GM12873 (cell line): ENCODE results near the gene GOLGA8R.
"Not testable (repeated sequence)": the region's sequence is repeated elsewhere in the genome, so short reads cannot be mapped to it uniquely, and the experiment has no call there.

ENCODE experiments used
- TF ChIP-seq, protein P1 (sequence below): IDR thresholded peaks from 2 replicates; pipeline ENCODE4 v1.5.1; 2012; ENCODE audit warnings: low read depth, mild to moderate bottlenecking, moderate library complexity, low read length, control low read depth; ENCODE audit not compliant: insufficient read depth; ENCODE audit errors: missing control alignments

The GOLGA8R gene, protein sequence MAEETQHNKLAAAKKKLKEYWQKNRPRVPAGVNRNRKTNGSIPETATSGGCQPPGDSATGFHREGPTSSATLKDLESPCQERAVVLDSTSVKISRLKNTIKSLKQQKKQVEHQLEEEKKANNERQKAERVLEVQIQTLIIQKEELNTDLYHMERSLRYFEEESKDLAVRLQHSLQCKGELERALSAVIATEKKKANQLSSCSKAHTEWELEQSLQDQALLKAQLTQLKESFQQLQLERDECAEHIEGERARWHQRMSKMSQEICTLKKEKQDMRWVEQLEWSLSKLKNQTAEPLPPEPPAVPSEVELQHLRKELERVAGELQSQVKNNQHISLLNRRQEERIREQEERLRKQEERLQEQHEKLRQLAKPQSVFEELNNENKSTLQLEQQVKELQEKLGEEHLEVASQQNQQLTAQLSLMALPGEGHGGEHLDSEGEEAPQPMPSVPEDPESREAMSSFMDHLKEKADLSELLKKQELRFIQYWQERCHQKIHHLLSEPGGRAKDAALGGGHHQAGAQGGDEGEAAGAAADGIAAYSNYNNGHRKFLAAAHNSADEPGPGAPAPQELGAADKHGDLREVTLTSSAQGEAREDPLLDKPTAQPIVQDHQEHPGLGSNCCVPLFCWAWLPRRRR

DNA sequence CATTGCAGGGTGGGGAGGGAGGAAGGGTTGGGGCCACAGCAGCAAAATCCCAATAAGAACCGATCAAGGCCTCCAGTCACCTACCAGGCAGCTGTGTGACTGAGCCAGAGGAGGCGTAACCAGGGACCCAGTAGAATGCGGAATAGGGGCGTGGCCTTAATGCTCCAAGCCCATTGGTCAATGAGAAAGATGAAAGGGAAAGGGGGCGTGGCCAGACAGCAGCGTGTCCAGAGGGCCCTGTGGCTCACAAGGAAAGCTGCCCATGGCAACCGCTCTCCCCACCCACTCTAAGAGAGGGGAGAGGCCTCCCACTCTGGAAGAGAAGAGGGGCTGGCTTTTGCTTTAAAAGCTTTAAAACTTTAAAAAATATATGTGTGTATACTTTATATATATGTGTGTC, at the start of gene GOLGA8R:
GOLGA8R (minus strand) TSS at position 101 of the 400 bp plus-strand sequence; CDS start at position 3, 98 bp downstream.
- TF ChIP-seq, protein P1, sequence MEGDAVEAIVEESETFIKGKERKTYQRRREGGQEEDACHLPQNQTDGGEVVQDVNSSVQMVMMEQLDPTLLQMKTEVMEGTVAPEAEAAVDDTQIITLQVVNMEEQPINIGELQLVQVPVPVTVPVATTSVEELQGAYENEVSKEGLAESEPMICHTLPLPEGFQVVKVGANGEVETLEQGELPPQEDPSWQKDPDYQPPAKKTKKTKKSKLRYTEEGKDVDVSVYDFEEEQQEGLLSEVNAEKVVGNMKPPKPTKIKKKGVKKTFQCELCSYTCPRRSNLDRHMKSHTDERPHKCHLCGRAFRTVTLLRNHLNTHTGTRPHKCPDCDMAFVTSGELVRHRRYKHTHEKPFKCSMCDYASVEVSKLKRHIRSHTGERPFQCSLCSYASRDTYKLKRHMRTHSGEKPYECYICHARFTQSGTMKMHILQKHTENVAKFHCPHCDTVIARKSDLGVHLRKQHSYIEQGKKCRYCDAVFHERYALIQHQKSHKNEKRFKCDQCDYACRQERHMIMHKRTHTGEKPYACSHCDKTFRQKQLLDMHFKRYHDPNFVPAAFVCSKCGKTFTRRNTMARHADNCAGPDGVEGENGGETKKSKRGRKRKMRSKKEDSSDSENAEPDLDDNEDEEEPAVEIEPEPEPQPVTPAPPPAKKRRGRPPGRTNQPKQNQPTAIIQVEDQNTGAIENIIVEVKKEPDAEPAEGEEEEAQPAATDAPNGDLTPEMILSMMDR: not testable (repeated sequence)

DNA sequence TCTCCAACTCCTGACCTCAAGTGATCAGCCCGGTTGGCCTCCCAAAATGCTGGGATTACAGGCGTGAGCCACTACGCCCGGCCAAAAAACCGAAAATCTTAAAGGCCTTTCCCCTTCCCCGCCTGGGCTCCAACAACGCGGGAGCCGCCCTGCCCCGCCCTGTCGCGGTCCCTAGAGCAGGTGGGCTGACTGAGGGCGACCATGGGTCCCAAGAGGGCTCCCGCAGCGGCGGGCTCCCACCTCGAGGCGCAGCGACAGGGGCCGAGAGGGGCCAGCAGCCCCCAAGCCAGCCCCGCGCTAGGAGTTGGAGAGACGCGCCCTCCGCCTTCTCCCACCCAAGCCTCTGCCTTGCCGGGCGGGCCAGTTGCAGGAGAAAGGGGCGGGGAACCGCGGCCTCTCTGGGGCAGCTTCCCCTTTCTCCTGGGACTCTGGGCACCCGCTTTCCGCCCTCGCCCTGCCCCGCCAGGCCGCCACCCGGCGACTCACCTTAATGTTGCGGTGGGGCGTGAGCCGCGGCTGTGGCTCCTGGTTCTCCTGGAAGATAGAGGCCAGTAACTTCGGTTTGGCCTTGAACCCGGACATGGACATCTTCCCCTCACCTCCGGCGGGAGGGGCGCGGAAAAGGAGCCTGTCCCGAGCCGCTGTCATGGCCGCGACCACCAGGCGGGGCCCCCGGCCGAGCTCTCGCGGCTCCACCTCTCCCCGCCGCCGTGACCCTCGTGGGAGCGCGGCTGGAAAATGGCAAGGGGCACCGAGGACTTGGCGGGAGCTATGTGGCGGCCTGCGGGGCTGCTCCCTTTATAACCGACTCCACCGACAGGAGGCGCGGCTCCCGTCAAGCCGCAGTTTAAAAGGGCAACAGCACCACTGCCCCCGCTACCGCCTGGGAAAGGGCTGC, 21.0 kb downstream of the GOLGA8R start, which contains the start of gene CHRFAM7A:
CHRFAM7A (minus strand) TSS at position 775 of the 898 bp plus-strand sequence. CDS start 10,189 bp downstream, outside the sequence.
- TF ChIP-seq, protein P1: not testable (repeated sequence)
